Mesendoderm (in vitro differentiated cells): ENCODE measurements around the gene GRIK4.

Experiments used
- DNase-seq: peaks from one replicate; pipeline ENCODE4 v3.0.0; 2013
- H2AK5ac ChIP-seq: 2 replicates; pipeline ENCODE4 v1.6.1; 2013; ENCODE audit warnings: low read length, inconsistent platforms
- H2BK120ac ChIP-seq: 2 replicates; pipeline ENCODE4 v1.6.1; 2013; ENCODE audit warnings: low read depth, mild to moderate bottlenecking, low read length, moderate library complexity, mixed read lengths
- H2BK15ac ChIP-seq: replicated peaks from 2 replicates; pipeline ENCODE4 v1.6.1; 2013; ENCODE audit warnings: low read depth, mild to moderate bottlenecking, moderate library complexity
- H2BK5ac ChIP-seq: 2 replicates; pipeline ENCODE4 v1.6.1; 2013; ENCODE audit warnings: low read length, inconsistent platforms
- H3K18ac ChIP-seq: 2 replicates; pipeline ENCODE4 v1.6.1; 2013; ENCODE audit warnings: mild to moderate bottlenecking, low read length, mixed read lengths
- H3K23ac ChIP-seq: one replicate; pipeline ENCODE4 v1.6.1; 2013; ENCODE audit warnings: low read length
- H3K27ac ChIP-seq: 2 replicates; pipeline ENCODE4 v1.5.1; 2013; ENCODE audit warnings: low read depth, mild to moderate bottlenecking, inconsistent platforms, low read length, moderate library complexity
- H3K27me3 ChIP-seq: 2 replicates; pipeline ENCODE4 v1.6.1; 2013; ENCODE audit warnings: low read length, control low read depth, mild to moderate bottlenecking, inconsistent platforms; ENCODE audit not compliant: insufficient read depth, poor library complexity
- H3K36me3 ChIP-seq: 2 replicates; pipeline ENCODE4 v1.6.1; 2013; ENCODE audit warnings: low read length, inconsistent platforms; ENCODE audit not compliant: control insufficient read depth, insufficient read depth
- H3K4ac ChIP-seq: one replicate; pipeline ENCODE4 v1.6.1; 2013; ENCODE audit warnings: low read depth, mild to moderate bottlenecking, low read length, moderate library complexity
- H3K4me1 ChIP-seq: 2 replicates; pipeline ENCODE4 v1.6.1; 2013; ENCODE audit warnings: low read depth, low read length, inconsistent platforms; ENCODE audit not compliant: control insufficient read depth
- H3K4me2 ChIP-seq: 2 replicates; pipeline ENCODE4 v1.6.1; 2013; ENCODE audit warnings: low read length
- H3K4me3 ChIP-seq: 2 replicates; pipeline ENCODE4 v1.5.1; 2013; ENCODE audit warnings: mild to moderate bottlenecking, low read length
- H3K56ac ChIP-seq: one replicate; pipeline ENCODE4 v1.6.1; 2013; ENCODE audit warnings: low read length
- H3K79me1 ChIP-seq: 2 replicates; pipeline ENCODE4 v1.6.1; 2013; ENCODE audit warnings: low read length, inconsistent platforms
- H3K79me2 ChIP-seq: 2 replicates; pipeline ENCODE4 v1.6.1; 2013; ENCODE audit warnings: mild to moderate bottlenecking, low read length; ENCODE audit not compliant: control insufficient read depth, insufficient read depth
- H3K9ac ChIP-seq: 2 replicates; pipeline ENCODE4 v1.6.1; 2013; ENCODE audit warnings: low read length, inconsistent platforms
- H4K5ac ChIP-seq: one replicate; pipeline ENCODE4 v1.6.1; 2013; ENCODE audit warnings: low read length
- H4K8ac ChIP-seq: one replicate; pipeline ENCODE4 v1.6.1; 2013; ENCODE audit warnings: low read depth, mild to moderate bottlenecking, control low read depth, low read length, moderate library complexity
- WGBS: extraction: QIAGEN DNeasy Blood & Tissue Kit; methylation state at CpG from one replicate; pipeline ENCODE4 v1.1.7; 2013; ENCODE audit warnings: low lambda C conversion rate, missing lambda C conversion rate; ENCODE audit not compliant: insufficient coverage; ENCODE audit errors: extremely low coverage; 5-methylcytosine and 5-hydroxymethylcytosine counted together

GRIK4 gene

DNA sequence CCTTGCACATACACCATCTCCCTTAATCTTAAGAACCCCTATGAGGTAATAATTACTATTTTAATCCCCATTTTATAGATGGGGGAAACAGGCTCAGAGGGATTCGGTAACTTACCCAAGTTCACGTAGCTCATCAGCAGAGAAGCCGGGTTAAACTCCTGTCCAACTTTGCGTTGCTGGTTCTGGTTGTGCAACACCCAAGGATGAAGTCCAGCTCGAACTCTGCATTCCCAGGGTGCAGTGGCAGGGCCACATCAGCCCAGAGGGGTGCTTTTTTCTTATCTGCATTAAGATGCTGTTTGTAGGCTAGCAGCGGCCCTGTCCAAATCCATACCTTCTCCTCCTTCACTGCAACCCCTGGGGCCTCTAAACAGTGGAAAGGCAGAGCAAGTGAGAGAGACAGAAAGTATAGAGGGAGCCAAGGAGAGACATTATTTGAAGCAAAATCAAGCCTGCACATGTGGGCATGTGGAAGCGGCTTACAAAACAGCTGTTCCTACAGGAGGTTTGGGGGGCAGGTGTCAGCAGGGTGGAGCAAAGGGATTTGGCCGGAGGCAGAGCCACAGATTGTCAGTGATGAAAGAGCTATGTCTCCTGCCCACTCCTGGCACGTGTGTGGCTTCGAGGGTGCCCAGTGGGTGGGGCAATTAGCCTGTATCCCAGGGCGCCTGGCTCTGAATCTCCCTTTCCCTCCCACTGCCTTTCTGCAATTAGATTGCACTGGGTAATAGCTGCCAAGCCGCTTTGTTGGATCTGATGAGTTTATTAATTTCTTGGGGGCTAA lies 382.8 kb downstream of the GRIK4 start:
- Histone ChIP-seq H3K36me3 (no peaks in the 10 kb centered on the region), H3K9ac (no peak overlapping the region), H2BK120ac (no peak overlapping the region), H4K8ac (no peak overlapping the region), H3K18ac (no peak overlapping the region), H3K79me2 (no peaks in the 10 kb centered on the region), H3K4me3 (no peak overlapping the region), H3K4me1 (no peaks in the 10 kb centered on the region), H3K27ac (no peak overlapping the region), H3K23ac (no peak overlapping the region), H2BK5ac (no peak overlapping the region), H3K27me3 (no peaks in the 10 kb centered on the region), H3K56ac (no peak overlapping the region), H2BK15ac (no peak overlapping the region), H2AK5ac (no peak overlapping the region), H3K4me2 (no peak overlapping the region), H4K5ac (no peak overlapping the region), H3K4ac (no peak overlapping the region), H3K79me1 (no peaks in the 10 kb centered on the region)
- WGBS, result no CpG with 5 or more reads among the region's 12 CpGs
- DNase-seq, result no peak

DNA sequence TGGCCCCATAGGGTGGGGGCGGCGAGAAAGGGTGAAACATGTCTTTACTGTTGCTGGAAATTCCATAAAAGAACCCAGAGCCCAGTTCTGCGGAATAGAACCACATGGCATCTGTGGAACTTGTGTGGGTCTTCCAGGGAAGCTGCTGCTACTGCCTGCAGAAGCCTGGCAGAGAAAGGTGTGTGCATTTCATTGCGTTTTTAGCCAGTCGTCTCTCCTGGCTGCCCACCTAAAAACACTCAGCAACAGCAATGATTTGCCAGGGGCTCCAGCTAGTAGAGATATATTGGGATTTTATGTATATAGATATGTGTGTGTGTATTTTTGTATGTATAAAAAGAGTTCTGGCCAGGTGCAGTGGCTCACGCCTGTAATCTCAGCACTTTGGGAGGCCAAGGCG lies 385.1 kb downstream of the GRIK4 start:
- Histone ChIP-seq H3K36me3 (no peaks in the 10 kb centered on the region), H3K27ac (no peak overlapping the region), H2BK120ac (no peak overlapping the region), H3K4me1 (peaks cover 3% of the 10 kb centered on the region), H3K79me2 (no peaks in the 10 kb centered on the region), H3K4ac (no peak overlapping the region), H3K18ac (no peak overlapping the region), H3K79me1 (no peaks in the 10 kb centered on the region), H3K4me2 (no peak overlapping the region), H4K8ac (no peak overlapping the region), H3K9ac (no peak overlapping the region), H3K4me3 (no peak overlapping the region), H2BK5ac (no peak overlapping the region), H2BK15ac (no peak overlapping the region), H3K56ac (no peak overlapping the region), H3K27me3 (no peaks in the 10 kb centered on the region), H4K5ac (no peak overlapping the region), H3K23ac (no peak overlapping the region), H2AK5ac (no peak overlapping the region)
- DNase-seq, result no peak
- no CpG with 5 or more reads among the region's 7 CpGs for WGBS

DNA sequence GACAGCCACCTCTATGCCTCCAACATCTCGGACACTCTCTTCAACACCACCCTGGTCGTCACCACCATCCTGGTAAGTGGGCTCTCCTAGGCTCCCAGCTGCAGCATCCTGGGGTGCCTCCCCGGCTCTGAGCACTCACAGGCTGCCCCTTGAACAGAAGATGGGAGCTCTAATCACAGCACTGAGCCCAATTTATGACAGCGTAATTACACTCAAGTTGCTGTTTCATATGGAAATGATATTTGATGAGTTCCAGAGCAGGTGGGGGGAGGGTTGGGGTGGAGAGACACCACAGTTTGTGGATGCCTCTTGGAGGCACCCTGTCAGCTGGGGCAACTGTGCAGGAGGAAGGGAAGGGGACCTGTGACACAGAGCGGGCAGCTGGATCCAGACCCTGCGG lies 387.0 kb downstream of the GRIK4 start:
- Histone ChIP-seq H3K4me2 (no peak overlapping the region), H3K79me2 (no peaks in the 10 kb centered on the region), H4K8ac (no peak overlapping the region), H3K4me3 (no peak overlapping the region), H3K56ac (no peak overlapping the region), H3K27me3 (no peaks in the 10 kb centered on the region), H3K4me1 (peaks cover 3% of the 10 kb centered on the region), H2AK5ac (no peak overlapping the region), H3K9ac (no peak overlapping the region), H2BK120ac (no peak overlapping the region), H3K36me3 (no peaks in the 10 kb centered on the region), H2BK15ac (no peak overlapping the region), H3K4ac (no peak overlapping the region), H3K79me1 (no peaks in the 10 kb centered on the region), H4K5ac (no peak overlapping the region), H2BK5ac (no peak overlapping the region), H3K18ac (no peak overlapping the region), H3K27ac (no peak overlapping the region), H3K23ac (no peak overlapping the region)
- no peak for DNase-seq
- no CpG with 5 or more reads among the region's 6 CpGs for WGBS

GRCh38 chr11:120899720-120900119 lies 388.2 kb downstream of the GRIK4 start:
- Histone ChIP-seq H2BK5ac (no peak overlapping the region), H3K18ac (no peak overlapping the region), H3K4me1 (peaks cover 3% of the 10 kb centered on the region), H2BK15ac (no peak overlapping the region), H3K36me3 (no peaks in the 10 kb centered on the region), H3K4ac (no peak overlapping the region), H3K27ac (no peak overlapping the region), H3K4me2 (no peak overlapping the region), H3K9ac (no peak overlapping the region), H4K8ac (no peak overlapping the region), H4K5ac (no peak overlapping the region), H2BK120ac (no peak overlapping the region), H3K56ac (no peak overlapping the region), H3K23ac (no peak overlapping the region), H3K4me3 (no peak overlapping the region), H3K27me3 (no peaks in the 10 kb centered on the region), H3K79me1 (no peaks in the 10 kb centered on the region), H2AK5ac (no peak overlapping the region), H3K79me2 (no peaks in the 10 kb centered on the region)
- WGBS, result no CpG with 5 or more reads among the region's 3 CpGs
- DNase-seq, result no peak

- WGBS, result no CpG with 5 or more reads among the region's 9 CpGs
- Histone ChIP-seq H3K36me3 (no peaks in the 10 kb centered on the region), H3K4me1 (peaks cover 3% of the 10 kb centered on the region), H3K4ac (no peak overlapping the region), H3K27me3 (no peaks in the 10 kb centered on the region), H2BK120ac (no peak overlapping the region), H2AK5ac (no peak overlapping the region), H3K4me3 (no peak overlapping the region), H3K79me2 (no peaks in the 10 kb centered on the region), H3K23ac (no peak overlapping the region), H3K27ac (no peak overlapping the region), H2BK5ac (no peak overlapping the region), H3K4me2 (no peak overlapping the region), H4K8ac (no peak overlapping the region), H3K18ac (no peak overlapping the region), H3K9ac (no peak overlapping the region), H4K5ac (no peak overlapping the region), H3K79me1 (no peaks in the 10 kb centered on the region), H2BK15ac (no peak overlapping the region), H3K56ac (no peak overlapping the region)
- DNase-seq, result peak; percentile 85
Observed at GRCh38 chr11:120900643-120901042, 389.1 kb downstream of the GRIK4 start.

DNA sequence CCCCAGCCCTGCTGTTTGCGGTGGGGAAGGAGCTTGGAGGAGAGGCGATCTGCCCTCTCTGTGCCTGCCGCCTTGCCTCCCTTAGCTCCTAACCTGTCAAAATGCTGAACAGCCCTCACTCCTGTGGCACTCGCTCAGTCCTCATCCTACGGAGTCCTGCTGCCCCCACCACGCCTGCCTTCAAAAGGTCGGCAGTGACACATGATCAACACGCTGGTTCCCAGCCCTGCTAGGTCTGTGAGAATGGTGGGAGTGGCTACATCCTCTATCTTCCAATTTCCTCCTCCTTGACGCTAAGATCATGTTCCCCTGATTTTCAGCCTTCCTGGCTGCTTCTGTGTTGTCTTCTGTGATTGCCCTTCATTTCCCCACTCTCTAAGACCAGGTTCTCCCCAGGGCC lies 392.1 kb downstream of the GRIK4 start:
- no peak overlapping the region for H3K4me2 ChIP-seq
- H3K56ac ChIP-seq, result no peak overlapping the region
- H2BK15ac ChIP-seq, result no peak overlapping the region
- WGBS, result no CpG with 5 or more reads among the region's 9 CpGs
- H3K4ac ChIP-seq, result no peak overlapping the region
- H2BK5ac ChIP-seq, result no peak overlapping the region
- H3K79me1 ChIP-seq, result no peaks in the 10 kb centered on the region
- H3K79me2 ChIP-seq, result no peaks in the 10 kb centered on the region
- H3K9ac ChIP-seq, result no peak overlapping the region
- no peak overlapping the region for H4K8ac ChIP-seq
- H3K23ac ChIP-seq, result no peak overlapping the region
- H3K4me1 ChIP-seq, result peaks cover 3% of the 10 kb centered on the region
- H3K27ac ChIP-seq, result no peak overlapping the region
- no peak for DNase-seq
- no peak overlapping the region for H3K4me3 ChIP-seq
- H3K18ac ChIP-seq, result no peak overlapping the region
- no peak overlapping the region for H2BK120ac ChIP-seq
- H3K36me3 ChIP-seq, result no peaks in the 10 kb centered on the region
- H4K5ac ChIP-seq, result no peak overlapping the region
- no peaks in the 10 kb centered on the region for H3K27me3 ChIP-seq
- H2AK5ac ChIP-seq, result no peak overlapping the region
